HepG2 (cell line): ENCODE results near the gene RASL12. TPM values are rescaled to one million over a fixed set of nuclear protein-coding genes. Genes with fewer than 3 reads are reported as not detected.

Experiments
- KDM2A ChIP-seq: sonication (generic); formaldehyde crosslinking; IDR thresholded peaks from 2 replicates; pipeline ENCODE4 v1.4.0; 2020; ENCODE audit warnings: low read depth, missing genetic modification reagents, borderline replicate concordance
- RNF2 ChIP-seq: fragments of 450-650 bp; conservative IDR thresholded peaks from 2 replicates; pipeline ENCODE4 v1.6.1; 2016; ENCODE audit warnings: low read depth
- SMYD3 ChIP-seq: sonication (generic); formaldehyde crosslinking; IDR thresholded peaks from 2 replicates; pipeline ENCODE4 v1.8.1; 2023; ENCODE audit warnings: mild to moderate bottlenecking, missing genetic modification reagents
- TCF12 ChIP-seq, 2 experiments: fragments of 450-650 bp in 1 of 2; sonication (generic) in 1 of 2; formaldehyde crosslinking in 1 of 2; IDR thresholded peaks; 2 replicates each; pipeline versions ENCODE4 v1.6.1 to v1.8.0; 2017 to 2022; ENCODE audit warnings: antibody characterized with exemption in 1 of 2, mild to moderate bottlenecking in 1 of 2, missing genetic modification reagents in 1 of 2, moderate library complexity in 1 of 2
- ZBTB33 ChIP-seq: sonication (generic); formaldehyde crosslinking; IDR thresholded peaks from 2 replicates; pipeline ENCODE4 v1.4.0; 2020; ENCODE audit warnings: missing genetic modification reagents
- ZC3H4 ChIP-seq: sonication (generic); formaldehyde crosslinking; IDR thresholded peaks from 2 replicates; pipeline ENCODE4 v1.4.0; 2020; ENCODE audit warnings: missing genetic modification reagents, borderline replicate concordance
- ZNF530 ChIP-seq: sonication (generic); formaldehyde crosslinking; IDR thresholded peaks from 2 replicates; pipeline ENCODE4 v1.5.0; 2020; ENCODE audit warnings: low read depth, mild to moderate bottlenecking, missing genetic modification reagents
- ZNF607 ChIP-seq: sonication (generic); formaldehyde crosslinking; IDR thresholded peaks from 2 replicates; pipeline ENCODE4 v1.5.1; 2020; ENCODE audit warnings: missing genetic modification reagents, mild to moderate bottlenecking, borderline replicate concordance
- polyA plus RNA-seq, 8 experiments: library from polyadenylated mRNA; depleted of rRNA in 3 of 8; stranded (reverse) in 7 of 8; unstranded in 1 of 8; fragments of >200 nt; fragmentation: Illumina TruSeq in 4 of 8; extraction: Trizol in 4 of 8; gene quantifications; 2 replicates each; pipeline versions ENCODE4 v1.2.1 to v1.2.3, GENCODE V29; 2011 to 2016; ENCODE audit warnings: low read depth in 4 of 8, missing spikeins in 1 of 8, mixed read lengths in 1 of 8; ENCODE audit not compliant: insufficient read depth in 1 of 8
- total RNA-seq, 5 experiments: library from RNA; depleted of rRNA; stranded (reverse); fragments of >200 nt; fragmentation: Illumina TruSeq; extraction: Trizol; gene quantifications; 2 replicates each; pipeline ENCODE4 v1.2.3, GENCODE V29; 2016; ENCODE audit warnings: low read depth in 1 of 5
- TF ChIP-seq, protein P1 (sequence below), 2 experiments: sonication (generic) in 1 of 2; formaldehyde crosslinking in 1 of 2; IDR thresholded peaks; 2 replicates each; pipeline versions ENCODE4 v1.6.1 to v1.9.0; 2014 to 2022; ENCODE audit warnings: antibody characterized with exemption in 1 of 2, borderline replicate concordance in 1 of 2, inconsistent platforms in 1 of 2, low read depth in 1 of 2, missing genetic modification reagents in 1 of 2
- TF ChIP-seq, protein P2 (sequence below): sonication (generic); formaldehyde crosslinking; IDR thresholded peaks from 2 replicates; pipeline ENCODE4 v1.4.0; 2020; ENCODE audit warnings: missing genetic modification reagents
- TF ChIP-seq, protein P3 (sequence below): sonication (generic); formaldehyde crosslinking; IDR thresholded peaks from 2 replicates; pipeline ENCODE4 v1.5.0; 2020; ENCODE audit warnings: missing genetic modification reagents

RASL12 gene
- total and polyA plus RNA-seq, 2 of the 13 experiments (the other 11 are each of a cell fraction or from before 2014, with no cell fraction given), result 0.16 to 0.55 TPM

- TF ChIP-seq, protein P1, sequence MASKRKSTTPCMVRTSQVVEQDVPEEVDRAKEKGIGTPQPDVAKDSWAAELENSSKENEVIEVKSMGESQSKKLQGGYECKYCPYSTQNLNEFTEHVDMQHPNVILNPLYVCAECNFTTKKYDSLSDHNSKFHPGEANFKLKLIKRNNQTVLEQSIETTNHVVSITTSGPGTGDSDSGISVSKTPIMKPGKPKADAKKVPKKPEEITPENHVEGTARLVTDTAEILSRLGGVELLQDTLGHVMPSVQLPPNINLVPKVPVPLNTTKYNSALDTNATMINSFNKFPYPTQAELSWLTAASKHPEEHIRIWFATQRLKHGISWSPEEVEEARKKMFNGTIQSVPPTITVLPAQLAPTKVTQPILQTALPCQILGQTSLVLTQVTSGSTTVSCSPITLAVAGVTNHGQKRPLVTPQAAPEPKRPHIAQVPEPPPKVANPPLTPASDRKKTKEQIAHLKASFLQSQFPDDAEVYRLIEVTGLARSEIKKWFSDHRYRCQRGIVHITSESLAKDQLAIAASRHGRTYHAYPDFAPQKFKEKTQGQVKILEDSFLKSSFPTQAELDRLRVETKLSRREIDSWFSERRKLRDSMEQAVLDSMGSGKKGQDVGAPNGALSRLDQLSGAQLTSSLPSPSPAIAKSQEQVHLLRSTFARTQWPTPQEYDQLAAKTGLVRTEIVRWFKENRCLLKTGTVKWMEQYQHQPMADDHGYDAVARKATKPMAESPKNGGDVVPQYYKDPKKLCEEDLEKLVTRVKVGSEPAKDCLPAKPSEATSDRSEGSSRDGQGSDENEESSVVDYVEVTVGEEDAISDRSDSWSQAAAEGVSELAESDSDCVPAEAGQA (IDR thresholded peaks at IDR 0.05; ENCODE audit: low read depth), result no peak
- TF ChIP-seq, protein P1 (CRISPR knock-in tag; IDR thresholded peaks at IDR 0.05; ENCODE audit: borderline replicate concordance), result no peak
- TF ChIP-seq ZC3H4 (CRISPR knock-in tag) (no peak), SMYD3 (CRISPR knock-in tag) (no peak), KDM2A (peak; percentile 83), ZNF607 (CRISPR knock-in tag) (no peak; the same call in 1 of the 2 replicates), ZBTB33 (peak; percentile 31; the same call in 1 of the 2 replicates), RNF2 (no peak), TCF12 (IDR thresholded peaks at IDR 0.05) (no peak), TCF12 (CRISPR knock-in tag; IDR thresholded peaks at IDR 0.05) (no peak), ZNF530 (CRISPR knock-in tag) (no peak)
- TF ChIP-seq, protein P2, sequence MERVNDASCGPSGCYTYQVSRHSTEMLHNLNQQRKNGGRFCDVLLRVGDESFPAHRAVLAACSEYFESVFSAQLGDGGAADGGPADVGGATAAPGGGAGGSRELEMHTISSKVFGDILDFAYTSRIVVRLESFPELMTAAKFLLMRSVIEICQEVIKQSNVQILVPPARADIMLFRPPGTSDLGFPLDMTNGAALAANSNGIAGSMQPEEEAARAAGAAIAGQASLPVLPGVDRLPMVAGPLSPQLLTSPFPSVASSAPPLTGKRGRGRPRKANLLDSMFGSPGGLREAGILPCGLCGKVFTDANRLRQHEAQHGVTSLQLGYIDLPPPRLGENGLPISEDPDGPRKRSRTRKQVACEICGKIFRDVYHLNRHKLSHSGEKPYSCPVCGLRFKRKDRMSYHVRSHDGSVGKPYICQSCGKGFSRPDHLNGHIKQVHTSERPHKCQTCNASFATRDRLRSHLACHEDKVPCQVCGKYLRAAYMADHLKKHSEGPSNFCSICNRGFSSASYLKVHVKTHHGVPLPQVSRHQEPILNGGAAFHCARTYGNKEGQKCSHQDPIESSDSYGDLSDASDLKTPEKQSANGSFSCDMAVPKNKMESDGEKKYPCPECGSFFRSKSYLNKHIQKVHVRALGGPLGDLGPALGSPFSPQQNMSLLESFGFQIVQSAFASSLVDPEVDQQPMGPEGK, result peak; percentile 24; the same call in 1 of the 2 replicates
- TF ChIP-seq, protein P3, sequence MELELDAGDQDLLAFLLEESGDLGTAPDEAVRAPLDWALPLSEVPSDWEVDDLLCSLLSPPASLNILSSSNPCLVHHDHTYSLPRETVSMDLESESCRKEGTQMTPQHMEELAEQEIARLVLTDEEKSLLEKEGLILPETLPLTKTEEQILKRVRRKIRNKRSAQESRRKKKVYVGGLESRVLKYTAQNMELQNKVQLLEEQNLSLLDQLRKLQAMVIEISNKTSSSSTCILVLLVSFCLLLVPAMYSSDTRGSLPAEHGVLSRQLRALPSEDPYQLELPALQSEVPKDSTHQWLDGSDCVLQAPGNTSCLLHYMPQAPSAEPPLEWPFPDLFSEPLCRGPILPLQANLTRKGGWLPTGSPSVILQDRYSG (CRISPR knock-in tag), result no peak
Measured at GRCh38 chr15:65054333-65055200, 13.2 kb downstream of the RASL12 start (continued).
